Astrocyte (in vitro differentiated cells and primary cell): ENCODE measurements around the gene SLC6A11.

Experiments used
- CTCF ChIP-seq: IDR thresholded peaks from 2 replicates; pipeline ENCODE4 v1.5.1; 2011; ENCODE audit warnings: low read depth, mild to moderate bottlenecking, inconsistent platforms, low read length, moderate library complexity; ENCODE audit not compliant: insufficient read depth
- EZH2 ChIP-seq: IDR thresholded peaks from 2 replicates; pipeline ENCODE4 v1.6.1; 2012; ENCODE audit warnings: mild to moderate bottlenecking, low read length, inconsistent platforms; ENCODE audit not compliant: insufficient read depth

GRCh38 chr3:10813425-10813824 is 2.6 kb upstream of the SLC6A11 start:
- TF ChIP-seq CTCF, result no peak
- no peak for TF ChIP-seq EZH2
